H1 (cell line): ENCODE measurements around the gene CDT1. TPM values are rescaled to one million over a fixed set of nuclear protein-coding genes. Genes with fewer than 3 reads are reported as not detected.

Source experiments
- CTCF ChIA-PET: fragments of 300-600 bp; sonication (Branson Sonifier 250); formaldehyde crosslinking; loops from one replicate; lab custom pipeline; 2021; ENCODE audit not compliant: partially characterized antibody; lab: Charles Lee
- POLR2A ChIA-PET: fragments of 300-600 bp; sonication (Branson Sonifier 250); formaldehyde crosslinking; loops from one replicate; lab custom pipeline; 2021; ENCODE audit warnings: inconsistent platforms; ENCODE audit not compliant: partially characterized antibody; lab: Charles Lee
- DNase-seq, 2 experiments: peaks; one replicate each; pipeline versions ENCODE4 v3.0.0 to v3.0.0-alpha.2; 2010 to 2022; ENCODE audit warnings: low spot score in 2 of 2, low read depth in 1 of 2, mixed read lengths in 1 of 2
- FAIRE-seq: peaks from 2 replicates; lab custom pipeline; 2011; peaks lifted over from hg19 to GRCh38; lab: Jason Lieb, UNC
- H2AFZ ChIP-seq: 2 replicates; pipeline ENCODE4 v1.8.1; 2012; ENCODE audit warnings: low read length, inconsistent platforms
- H2AK5ac ChIP-seq: 2 replicates; pipeline ENCODE4 v1.6.1; 2013; ENCODE audit warnings: low read depth, low read length
- H2BK120ac ChIP-seq: replicated peaks from 2 replicates; pipeline ENCODE3; 2013; ENCODE audit warnings: low read depth, low read length, inconsistent platforms
- H2BK12ac ChIP-seq: 2 replicates; pipeline ENCODE4 v1.6.1; 2013; ENCODE audit warnings: low read depth, low read length
- H2BK15ac ChIP-seq: 2 replicates; pipeline ENCODE4 v1.6.1; 2013; ENCODE audit warnings: low read length
- H2BK20ac ChIP-seq: 2 replicates; pipeline ENCODE4 v1.6.1; 2013; ENCODE audit warnings: low read length
- H2BK5ac ChIP-seq: 2 replicates; pipeline ENCODE4 v1.6.1; 2013; ENCODE audit warnings: low read depth, low read length
- H3K14ac ChIP-seq: 2 replicates; pipeline ENCODE4 v1.6.1; 2013; ENCODE audit warnings: inconsistent platforms; ENCODE audit not compliant: insufficient read length
- H3K18ac ChIP-seq: 2 replicates; pipeline ENCODE4 v1.6.1; 2013; ENCODE audit warnings: low read length; ENCODE audit errors: extremely low read depth
- H3K23ac ChIP-seq: 2 replicates; pipeline ENCODE4 v1.6.1; 2013; ENCODE audit warnings: inconsistent platforms; ENCODE audit not compliant: insufficient read length
- H3K23me2 ChIP-seq: 2 replicates; pipeline ENCODE4 v1.6.1; 2013; ENCODE audit warnings: low read depth, low read length
- H3K27ac ChIP-seq: 2 replicates; pipeline ENCODE4 v1.6.1; 2011; ENCODE audit warnings: low read depth, low read length, inconsistent platforms
- H3K27me3 ChIP-seq, 4 experiments: replicated peaks in 1 of 4; 1 replicate in 1 of 4; 2 replicates in 3 of 4; pipeline versions ENCODE4 v1.6.1 to v1.8.1; 2011 to 2013; ENCODE audit warnings: low read length in 3 of 4, mild to moderate bottlenecking in 3 of 4, inconsistent platforms in 2 of 4, mixed read lengths in 2 of 4, moderate library complexity in 1 of 4; ENCODE audit not compliant: control insufficient read depth in 3 of 4, insufficient read depth in 3 of 4; ENCODE audit errors: extremely low read depth in 1 of 4
- H3K36me3 ChIP-seq, 4 experiments: 2 replicates each; pipeline versions ENCODE4 v1.6.1 to v1.8.1; 2011 to 2013; ENCODE audit warnings: mild to moderate bottlenecking in 4 of 4, low read length in 3 of 4, moderate library complexity in 2 of 4, control low read depth in 1 of 4, inconsistent platforms in 1 of 4; ENCODE audit not compliant: insufficient read depth in 4 of 4, control insufficient read depth in 2 of 4
- H3K4ac ChIP-seq: replicated peaks from 2 replicates; pipeline ENCODE3; 2013; ENCODE audit warnings: low read length, low read depth, mixed read lengths, inconsistent platforms; ENCODE audit not compliant: insufficient read length
- H3K4me1 ChIP-seq, 4 experiments: replicated peaks in 1 of 4; 1 replicate in 1 of 4; 2 replicates in 3 of 4; pipeline versions ENCODE4 v1.6.1 to v1.8.1; 2011 to 2013; ENCODE audit warnings: low read length in 3 of 4, inconsistent platforms in 2 of 4, mixed read lengths in 1 of 4; ENCODE audit not compliant: insufficient read depth in 4 of 4, control insufficient read depth in 3 of 4
- H3K4me2 ChIP-seq, 2 experiments: 2 replicates each; pipeline versions ENCODE4 v1.6.1 to v1.8.1; 2011 to 2013; ENCODE audit warnings: low read depth in 2 of 2, low read length in 2 of 2, control low read depth in 1 of 2, inconsistent platforms in 1 of 2, mild to moderate bottlenecking in 1 of 2; ENCODE audit not compliant: insufficient read depth in 1 of 2
- H3K4me3 ChIP-seq, 4 experiments: fragments of 200-600, 300-600 bp in 1 of 4; sonication (generic), shearing (Covaris generic), sonication (Bioruptor Twin) in 1 of 4; 2 replicates each; pipeline versions ENCODE4 v1.5.1 to v1.8.1; 2011 to 2016; ENCODE audit warnings: low read length in 4 of 4, low read depth in 3 of 4, control low read depth in 2 of 4, inconsistent platforms in 2 of 4, mild to moderate bottlenecking in 2 of 4, mixed read lengths in 1 of 4, moderate library complexity in 1 of 4; ENCODE audit not compliant: insufficient read depth in 2 of 4; ENCODE audit errors: extremely low read depth in 1 of 4
- H3K56ac ChIP-seq: replicated peaks from 2 replicates; pipeline ENCODE3; 2013; ENCODE audit warnings: low read depth, mild to moderate bottlenecking, mixed read lengths, low read length, inconsistent platforms; ENCODE audit not compliant: insufficient read length
- H3K79me1 ChIP-seq: 2 replicates; pipeline ENCODE4 v1.6.1; 2013; ENCODE audit warnings: low read depth, low read length, control low read depth
- H3K79me2 ChIP-seq, 2 experiments: 2 replicates each; pipeline versions ENCODE4 v1.6.1 to v1.8.1; 2012 to 2013; ENCODE audit warnings: low read length in 2 of 2, mild to moderate bottlenecking in 2 of 2, inconsistent platforms in 1 of 2; ENCODE audit not compliant: insufficient read depth in 2 of 2, control insufficient read depth in 1 of 2
- H3K9ac ChIP-seq, 4 experiments: replicated peaks in 1 of 4; 1 replicate in 1 of 4; 2 replicates in 3 of 4; pipeline versions ENCODE4 v1.6.1 to v1.8.1; 2011 to 2013; ENCODE audit warnings: low read depth in 3 of 4, low read length in 3 of 4, control low read depth in 2 of 4, mild to moderate bottlenecking in 2 of 4, moderate library complexity in 2 of 4, inconsistent platforms in 1 of 4; ENCODE audit errors: extremely low read depth in 1 of 4
- H3K9me3 ChIP-seq, 2 experiments: 2 replicates each; pipeline versions ENCODE4 v1.6.1 to v1.8.1; 2012 to 2013; ENCODE audit warnings: mild to moderate bottlenecking in 2 of 2, moderate library complexity in 2 of 2, control low read depth in 1 of 2, inconsistent platforms in 1 of 2, low read depth in 1 of 2, low read length in 1 of 2, mixed read lengths in 1 of 2; ENCODE audit not compliant: insufficient read depth in 2 of 2
- H4K20me1 ChIP-seq, 2 experiments: replicated peaks in 1 of 2; 2 replicates each; pipeline versions ENCODE3 to v1.8.1; 2011 to 2013; ENCODE audit warnings: inconsistent platforms in 2 of 2, low read length in 2 of 2, mild to moderate bottlenecking in 1 of 2; ENCODE audit not compliant: insufficient read depth in 2 of 2, control insufficient read depth in 1 of 2
- H4K5ac ChIP-seq: 2 replicates; pipeline ENCODE4 v1.6.1; 2013; ENCODE audit warnings: low read length, low read depth, mixed read lengths, inconsistent platforms; ENCODE audit not compliant: insufficient read length
- H4K8ac ChIP-seq: 2 replicates; pipeline ENCODE4 v1.8.0; 2013; ENCODE audit warnings: mild to moderate bottlenecking, moderate library complexity, low read length, inconsistent platforms; ENCODE audit not compliant: insufficient read depth; ENCODE audit errors: extremely low read depth
- H4K91ac ChIP-seq: replicated peaks from 2 replicates; pipeline ENCODE3; 2013; ENCODE audit warnings: low read length, mixed read lengths, inconsistent platforms; ENCODE audit not compliant: insufficient read length
- ASH2L ChIP-seq: fragments of 200-600, 300-600 bp; sonication (generic); IDR thresholded peaks from one replicate; pipeline ENCODE4 v1.7.1; 2017; ENCODE audit warnings: low read length
- CEBPB ChIP-seq: IDR thresholded peaks from 2 replicates; pipeline ENCODE4 v1.6.1; 2012; ENCODE audit warnings: low read depth, low read length
- GABPA ChIP-seq: IDR thresholded peaks from 2 replicates; pipeline ENCODE4 v1.6.1; 2011; ENCODE audit warnings: mild to moderate bottlenecking, low read length, moderate library complexity, borderline replicate concordance; ENCODE audit not compliant: insufficient read depth
- KDM1A ChIP-seq: fragments of 200-600, 300-600 bp; sonication (generic); IDR thresholded peaks from 2 replicates; pipeline ENCODE4 v1.7.1; 2016; ENCODE audit warnings: mild to moderate bottlenecking, low read length, borderline replicate concordance
- MAX ChIP-seq: IDR thresholded peaks from 2 replicates; pipeline ENCODE4 v1.6.1; 2012; ENCODE audit warnings: inconsistent platforms
- NANOG ChIP-seq: IDR thresholded peaks from 2 replicates; pipeline ENCODE4 v1.6.1; 2011; ENCODE audit warnings: low read length, low read depth, mild to moderate bottlenecking, inconsistent platforms; ENCODE audit not compliant: insufficient read depth, poor library complexity, severe bottlenecking
- RFX5 ChIP-seq: IDR thresholded peaks from 2 replicates; pipeline ENCODE4 v1.6.1; 2011; ENCODE audit warnings: low read depth, low read length, improper control_type of control experiment, borderline replicate concordance
- RXRA ChIP-seq: IDR thresholded peaks from 2 replicates; pipeline ENCODE4 v1.6.1; 2011; ENCODE audit warnings: low read depth, mild to moderate bottlenecking, low read length, moderate library complexity; ENCODE audit not compliant: insufficient read depth
- SIRT6 ChIP-seq: IDR thresholded peaks from one replicate; pipeline ENCODE4 v1.7.1; 2012; ENCODE audit warnings: low read length, inconsistent platforms
- WGBS, 2 experiments: shearing (Covaris generic) in 1 of 2; methylation state at CpG; one replicate each; pipeline versions ENCODE4 v1.1.6 to v1.1.7; 2013 to 2015; ENCODE audit warnings: low lambda C conversion rate in 2 of 2, mixed read lengths in 2 of 2, inconsistent platforms in 1 of 2, low coverage in 1 of 2, missing lambda C conversion rate in 1 of 2; ENCODE audit not compliant: insufficient replicate concordance in 2 of 2, insufficient coverage in 1 of 2, insufficient read length in 1 of 2; ENCODE audit errors: extremely low coverage in 1 of 2, missing lambda C conversion rate in 1 of 2; 5-methylcytosine and 5-hydroxymethylcytosine counted together
- polyA plus RNA-seq, 7 experiments: library from polyadenylated mRNA; depleted of rRNA in 3 of 7; stranded (reverse) in 5 of 7; unstranded in 2 of 7; fragments of >200 nt in 5 of 7; fragments of 200-250 nt in 2 of 7; gene quantifications; 1 replicate in 5 of 7; 2 replicates in 1 of 7; 4 replicates in 1 of 7; pipeline versions ENCODE4 v1.2.1 to v1.2.3, GENCODE V29; 2011 to 2013; ENCODE audit warnings: missing spikeins in 2 of 7, mixed read lengths in 2 of 7
- total RNA-seq: library from RNA; stranded (reverse); fragmentation: NEBNext Ultra II Directional; extraction: Animal tissue kit (Norgen Biotek cat#: 25700); gene quantifications from 2 replicates; pipeline ENCODE4 v1.2.1, GENCODE V29; 2021

The CDT1 gene
- total and polyA plus RNA-seq, 2 of the 8 experiments (the other 6 are each of a cell fraction or from before 2014, with no cell fraction given): 76.7 to 95.4 TPM

GRCh38 chr16:88763502-88764053, 40.0 kb upstream of the CDT1 start:
- 56% methylated on average over 14 of the region's 14 CpGs; no CpG with 5 or more reads in 1 of the 2 experiments for WGBS, 2 experiments
- Histone ChIP-seq H3K23me2 (no peaks in the 10 kb centered on the region), H3K27ac (peak overlapping the region; percentile 64), H2BK5ac (peak overlapping the region; percentile 82), H4K5ac (peak overlapping the region; percentile 3), H3K23ac (no peak overlapping the region), H2BK15ac (peak overlapping the region; percentile 9), H3K36me3 (no peaks in the 10 kb centered on the region), H3K4me3 (peak overlapping the region in 1 of 4 experiments; percentile 3; a peak in 1 of 8 replicates), H4K8ac (no peak overlapping the region; the same call in 1 of the 2 replicates), H4K91ac (peak overlapping the region; percentile 8), H3K4ac (no peak overlapping the region), H3K9me3 (no peaks in the 10 kb centered on the region), H2AFZ (no peak overlapping the region; the same call in 1 of the 2 replicates), H3K27me3 (no peaks in the 10 kb centered on the region), H3K79me1 (peaks cover 8% of the 10 kb centered on the region), H2BK12ac (peak overlapping the region; percentile 95), H3K79me2 (peaks cover 0 to 2% of the 10 kb centered on the region in 2 experiments; a peak in 1 of 4 replicates), H2BK120ac (no peak overlapping the region), H4K20me1 (peaks cover 2 to 11% of the 10 kb centered on the region in 2 experiments), H2AK5ac (peak overlapping the region; percentile 75; the same call in 1 of the 2 replicates), H3K4me1 (peaks cover 4 to 43% (median 34%) of the 10 kb centered on the region in 4 experiments), H3K18ac (peak overlapping the region; percentile 78), H3K4me2 (peak overlapping the region; percentile 30 to 64), H3K14ac (no peak overlapping the region), H3K9ac (peak overlapping the region in 1 of 4 experiments; percentile 31; a peak in 2 of 7 replicates), H2BK20ac (no peak overlapping the region), H3K56ac (no peak overlapping the region)
- CTCF ChIA-PET: interaction anchor here (0.6 to 25.0 kb wide), 17 partner anchors 9 to 471 kb away, joined by 3 to 251 read pairs (median 5); no protein-coding TSS in a partner anchor
- DNase-seq: peak in 1 of 2 experiments; percentile 85
- POLR2A ChIA-PET: interaction anchor here (0.8 to 4.1 kb wide), 9 partner anchors 9 to 47 kb away, joined by 3 to 22 read pairs (median 4); partner anchors contain the start of gene APRT
- FAIRE-seq: peak; percentile 73
- TF ChIP-seq GABPA: peak; percentile 63; the same call in 1 of the 2 replicates
- TF ChIP-seq RFX5: no peak
- peak; percentile 52 for TF ChIP-seq ASH2L
- 0 out of 2 replicates have a peak, but pooled peaks have one; percentile 70 for TF ChIP-seq MAX
- TF ChIP-seq KDM1A: no peak
- no peak for TF ChIP-seq SIRT6
- 0 out of 2 replicates have a peak, but pooled peaks have one; percentile 41 for TF ChIP-seq RXRA
- peak; percentile 42 for TF ChIP-seq NANOG
- TF ChIP-seq CEBPB: no peak
